Fibroblast of lung (primary cell): ENCODE measurements around the gene DHX15. TPM values are rescaled to one million over a fixed set of nuclear protein-coding genes. Genes with fewer than 3 reads are reported as not detected.

ENCODE experiments used
- DNase-seq, 2 donors: peaks; one replicate each; pipeline versions ENCODE4 v3.0.0 to v3.0.0-alpha.2; 2010; ENCODE audit warnings: low read depth in 2 of 2
- H2AFZ ChIP-seq: 2 replicates; pipeline ENCODE4 v1.5.1; 2012; ENCODE audit warnings: low read length, control low read depth, inconsistent platforms
- H3K27ac ChIP-seq: 2 replicates; pipeline ENCODE4 v1.5.1; 2011; ENCODE audit warnings: low read length, control low read depth; ENCODE audit not compliant: insufficient read depth
- H3K27me3 ChIP-seq: 2 replicates; pipeline ENCODE4 v1.5.1; 2011; ENCODE audit warnings: mild to moderate bottlenecking, low read length; ENCODE audit not compliant: control insufficient read depth, insufficient read depth
- H3K36me3 ChIP-seq: 2 replicates; pipeline ENCODE4 v1.5.1; 2011; ENCODE audit warnings: low read length; ENCODE audit not compliant: control insufficient read depth, insufficient read depth
- H3K4me1 ChIP-seq: 2 replicates; pipeline ENCODE4 v1.5.1; 2011; ENCODE audit warnings: low read length; ENCODE audit not compliant: control insufficient read depth, insufficient read depth; ENCODE audit errors: extremely low read depth
- H3K4me2 ChIP-seq: 2 replicates; pipeline ENCODE4 v1.5.1; 2011; ENCODE audit warnings: low read length, control low read depth; ENCODE audit not compliant: insufficient read depth; ENCODE audit errors: extremely low read depth
- H3K4me3 ChIP-seq, 4 experiments: fragments of 200-600 bp in 1 of 4; sonication (generic) in 1 of 4; replicated peaks in 1 of 4; 2 replicates each; pipeline ENCODE4 v1.5.1; 2011 to 2016; ENCODE audit warnings: low read length in 4 of 4, low read depth in 3 of 4, mild to moderate bottlenecking in 3 of 4, control low read depth in 2 of 4, inconsistent platforms in 1 of 4, mixed read lengths in 1 of 4; ENCODE audit not compliant: insufficient read depth in 1 of 4; ENCODE audit errors: control extremely low read depth in 1 of 4
- H3K79me2 ChIP-seq: 2 replicates; pipeline ENCODE4 v1.5.1; 2012; ENCODE audit warnings: mild to moderate bottlenecking, low read length, inconsistent platforms; ENCODE audit not compliant: control insufficient read depth, insufficient read depth
- H3K9ac ChIP-seq: 2 replicates; pipeline ENCODE4 v1.5.1; 2011; ENCODE audit warnings: mild to moderate bottlenecking, low read length, control low read depth; ENCODE audit not compliant: insufficient read depth
- H3K9me3 ChIP-seq: 2 replicates; pipeline ENCODE4 v1.5.1; 2012; ENCODE audit warnings: low read depth, low read length; ENCODE audit not compliant: control insufficient read depth, insufficient read depth
- H4K20me1 ChIP-seq: 2 replicates; pipeline ENCODE4 v1.5.1; 2011; ENCODE audit warnings: low read length; ENCODE audit not compliant: control insufficient read depth, insufficient read depth; ENCODE audit errors: extremely low read depth
- CTCF ChIP-seq, 2 donors: IDR thresholded peaks in 1 of 2; conservative IDR thresholded peaks in 1 of 2; 1 replicate in 1 of 2; 2 replicates in 1 of 2; pipeline ENCODE4 v1.5.1; 2011 to 2012; ENCODE audit warnings: low read length in 2 of 2, control low read depth in 1 of 2, inconsistent platforms in 1 of 2, low read depth in 1 of 2, mild to moderate bottlenecking in 1 of 2
- EZH2 ChIP-seq: IDR thresholded peaks from 2 replicates; pipeline ENCODE4 v1.5.1; 2012; ENCODE audit warnings: low read length, control low read depth, mild to moderate bottlenecking; ENCODE audit errors: missing control alignments
- polyA plus RNA-seq, 2 donors: library from polyadenylated mRNA; depleted of rRNA in 1 of 2; stranded (reverse) in 1 of 2; unstranded in 1 of 2; fragments of >200 nt; gene quantifications; 2 replicates each; pipeline ENCODE4 v1.2.1, GENCODE V29; 2011 to 2012; ENCODE audit warnings: missing spikeins in 1 of 2
- total RNA-seq: library from RNA; depleted of rRNA; stranded (reverse); fragments of >200 nt; gene quantifications from 2 replicates; pipeline ENCODE4 v1.2.1, GENCODE V29; 2014

Gene DHX15
- total and polyA plus RNA-seq, 2 donors (not counting 1 experiment from before 2014, with no cell fraction given), result 105 to 136 TPM

DNA sequence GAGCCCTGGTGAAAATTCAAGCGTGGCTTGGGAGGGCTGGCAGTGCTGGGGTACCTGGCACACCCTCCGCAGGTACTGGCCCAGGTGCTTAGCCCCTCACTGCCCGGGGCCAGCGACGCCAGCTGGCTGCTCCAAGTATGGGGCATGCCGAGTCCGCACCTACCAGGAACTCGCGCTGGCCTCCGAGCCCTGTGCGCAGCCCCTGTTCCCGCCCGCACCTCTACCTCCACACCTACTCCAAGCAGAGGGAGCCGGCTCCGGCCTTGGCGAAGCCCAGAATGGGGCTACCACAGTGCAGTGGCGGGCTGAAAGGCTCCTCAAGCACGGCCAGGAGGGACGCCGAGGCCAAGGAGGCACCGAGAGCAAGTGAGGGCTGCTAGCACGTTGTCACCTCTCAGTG lies 14.9 kb upstream of the DHX15 start:
- TF ChIP-seq CTCF (conservative IDR thresholded peaks at IDR 0.05 in 1 of 2, IDR thresholded peaks at IDR 0.05 in 1 of 2; ENCODE audit: low read depth in 1 of 2, low read length in 2 of 2), result no peak
- no peak for TF ChIP-seq EZH2

GRCh38 chr4:24598025-24598424 lies 13.7 kb upstream of the DHX15 start:
- no peak for TF ChIP-seq CTCF (conservative IDR thresholded peaks at IDR 0.05 in 1 of 2, IDR thresholded peaks at IDR 0.05 in 1 of 2; ENCODE audit: low read depth in 1 of 2, low read length in 2 of 2)
- TF ChIP-seq EZH2, result no peak
- Histone ChIP-seq H3K36me3 (no peaks in the 10 kb centered on the region), H3K27ac (no peak overlapping the region), H3K27me3 (peaks cover 2% of the 10 kb centered on the region), H3K4me2 (no peak overlapping the region), H2AFZ (no peak overlapping the region), H4K20me1 (no peaks in the 10 kb centered on the region), H3K4me1 (no peaks in the 10 kb centered on the region), H3K4me3 (no peak overlapping the region), H3K9me3 (no peaks in the 10 kb centered on the region), H3K9ac (no peak overlapping the region), H3K79me2 (no peaks in the 10 kb centered on the region)
- DNase-seq, result no peak

More for the DNA sequence above, 14.9 kb upstream of the DHX15 start:
- Histone ChIP-seq H3K27me3 (no peaks in the 10 kb centered on the region), H3K4me3 (no peak overlapping the region), H3K27ac (no peak overlapping the region), H3K4me2 (no peak overlapping the region), H3K9me3 (no peaks in the 10 kb centered on the region), H3K36me3 (no peaks in the 10 kb centered on the region), H3K4me1 (no peaks in the 10 kb centered on the region), H2AFZ (no peak overlapping the region), H4K20me1 (no peaks in the 10 kb centered on the region), H3K79me2 (no peaks in the 10 kb centered on the region), H3K9ac (no peak overlapping the region)
- no peak for DNase-seq

GRCh38 chr4:24595659-24596058 lies 11.3 kb upstream of the DHX15 start:
- DNase-seq, result no peak
- Histone ChIP-seq H3K4me1 (no peaks in the 10 kb centered on the region), H2AFZ (no peak overlapping the region), H3K36me3 (no peaks in the 10 kb centered on the region), H3K4me2 (no peak overlapping the region), H3K27me3 (peaks cover 3% of the 10 kb centered on the region), H3K79me2 (no peaks in the 10 kb centered on the region), H3K9me3 (no peaks in the 10 kb centered on the region), H3K9ac (no peak overlapping the region), H4K20me1 (no peaks in the 10 kb centered on the region), H3K27ac (no peak overlapping the region), H3K4me3 (no peak overlapping the region)
- no peak for TF ChIP-seq EZH2
